Measurements from ENCODE around the gene HTT-AS.

HTT-AS gene

DNA sequence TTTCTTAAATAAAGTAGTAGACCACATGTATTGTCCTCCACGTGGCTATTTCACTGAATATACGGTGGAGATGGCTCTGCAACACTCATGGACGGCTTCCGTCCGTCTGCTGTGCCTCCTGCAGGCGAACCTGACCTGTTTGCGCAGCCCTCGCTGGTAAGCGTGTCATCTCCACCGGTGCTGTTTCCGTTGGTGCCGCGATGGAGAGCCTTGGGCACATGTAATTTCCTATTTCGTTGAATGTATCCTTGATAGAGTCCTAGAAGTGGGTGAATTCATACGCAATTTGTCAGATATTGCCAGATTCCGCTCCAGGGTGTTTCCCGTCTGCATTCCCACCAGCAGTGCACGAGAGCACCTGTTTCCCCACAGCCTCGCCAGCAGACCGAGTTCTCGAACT, 48.5 kb downstream of the HTT-AS start:
- DNase-seq = no peak

DNA sequence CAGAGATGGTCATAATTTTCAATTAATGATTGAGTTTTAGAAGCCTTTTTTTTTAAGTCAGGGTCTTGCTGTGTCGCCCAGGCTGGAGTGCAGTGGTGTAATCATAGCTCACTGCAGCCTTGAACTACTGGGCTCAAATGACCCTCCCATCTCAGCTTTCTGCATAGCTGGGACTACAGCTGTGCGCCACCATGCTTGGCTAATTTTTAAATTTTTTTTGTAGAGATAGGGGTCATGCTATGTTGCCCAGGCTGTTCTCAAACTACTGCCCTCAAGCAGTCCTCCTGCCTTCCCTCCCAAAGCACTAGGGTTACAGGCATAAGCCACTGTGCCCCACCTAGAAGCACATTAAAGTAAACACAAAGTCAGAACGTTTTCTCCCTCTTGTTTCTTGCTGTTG, 51.7 kb downstream of the HTT-AS start:
- DNase-seq = no peak

DNA sequence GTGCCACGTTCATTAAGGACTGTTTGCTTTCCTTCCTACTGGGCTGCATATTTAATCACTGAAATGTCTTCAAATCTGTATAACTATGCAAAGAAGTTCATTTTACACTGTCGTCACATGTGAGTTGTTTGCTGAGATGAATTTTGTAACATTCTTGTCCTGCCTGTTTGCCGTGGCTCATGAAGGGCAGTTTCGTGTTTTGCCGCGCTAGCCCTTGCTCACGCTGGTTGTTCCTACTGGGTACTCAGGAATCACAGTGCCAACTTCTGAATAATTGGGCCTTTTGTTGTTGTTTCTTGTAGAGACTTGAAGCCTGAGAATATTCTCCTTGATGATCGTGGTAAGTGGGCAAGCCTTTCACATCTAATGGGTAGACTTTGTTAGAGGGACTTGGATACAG, 52.2 kb downstream of the HTT-AS start:
- DNase-seq = no peak

DNA sequence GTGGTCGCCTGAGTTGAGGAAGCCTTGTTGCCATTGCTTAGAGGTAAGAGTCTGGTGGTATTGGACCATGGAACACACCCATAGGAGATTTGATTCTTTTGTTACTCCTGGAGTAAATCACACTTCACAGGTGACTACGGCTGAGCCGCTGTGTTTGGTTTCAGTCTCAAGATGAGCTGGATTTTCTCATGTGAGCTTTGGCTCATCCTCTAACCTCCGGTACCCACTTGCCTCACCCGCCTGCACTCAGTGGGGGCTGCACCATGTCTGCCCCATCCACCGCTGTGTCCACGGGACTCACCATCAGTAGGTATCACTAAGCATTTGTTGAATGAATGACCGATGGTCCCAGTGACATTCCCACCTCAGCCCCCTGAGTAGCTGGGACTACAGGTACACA, 52.7 kb downstream of the HTT-AS start:
- no peak for DNase-seq

DNA sequence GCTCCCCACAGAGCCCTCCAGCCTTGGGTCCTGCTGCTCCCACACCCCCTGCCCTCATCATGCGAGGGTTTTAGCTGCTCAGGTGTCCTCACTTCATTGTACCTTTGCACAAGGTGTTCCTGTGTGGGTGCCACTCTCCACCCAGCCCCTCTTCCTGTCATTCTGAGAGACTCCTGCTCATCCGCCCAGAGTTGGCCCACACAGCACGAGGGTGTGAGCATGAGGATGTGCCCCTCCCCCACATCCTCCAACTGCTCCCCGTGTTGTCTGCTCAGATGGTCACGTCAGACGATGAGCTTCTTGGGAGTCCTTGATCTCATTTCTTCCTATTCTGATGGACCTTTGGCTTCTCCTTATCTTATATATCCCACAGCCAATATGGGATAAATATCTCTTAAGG, 53.2 kb downstream of the HTT-AS start:
- no peak for DNase-seq

DNA sequence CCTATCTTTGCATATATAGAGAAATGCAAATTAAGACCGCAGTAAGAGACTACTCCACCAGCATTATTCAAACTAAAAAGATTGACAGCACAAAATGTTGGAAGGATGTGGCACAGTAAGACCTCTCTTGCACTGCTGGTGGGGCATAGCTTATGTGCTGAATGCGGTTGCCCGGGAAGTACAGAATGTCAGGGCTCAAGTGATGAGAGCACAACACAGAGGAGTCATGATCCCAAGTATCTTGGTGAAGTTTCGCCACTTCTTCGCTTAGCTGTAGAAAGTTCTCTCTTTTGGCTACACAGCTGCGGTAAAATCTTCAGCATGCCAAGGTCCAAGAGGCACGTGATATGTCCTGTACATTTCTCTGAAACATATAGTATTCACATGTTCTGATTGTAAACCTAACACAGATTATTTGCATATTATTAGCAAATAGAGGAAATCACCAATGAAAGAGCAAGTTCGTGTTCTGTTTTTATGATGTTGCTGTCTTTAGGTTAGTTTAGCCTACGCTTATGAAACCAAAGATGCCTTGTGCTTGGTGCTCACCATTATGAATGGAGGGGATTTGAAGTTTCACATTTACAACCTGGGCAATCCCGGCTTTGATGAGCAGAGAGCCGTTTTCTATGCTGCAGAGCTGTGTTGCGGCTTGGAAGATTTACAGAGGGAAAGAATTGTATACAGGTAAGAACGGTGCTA, 55.0 kb downstream of the HTT-AS start:
- DNase-seq = no peak

DNA sequence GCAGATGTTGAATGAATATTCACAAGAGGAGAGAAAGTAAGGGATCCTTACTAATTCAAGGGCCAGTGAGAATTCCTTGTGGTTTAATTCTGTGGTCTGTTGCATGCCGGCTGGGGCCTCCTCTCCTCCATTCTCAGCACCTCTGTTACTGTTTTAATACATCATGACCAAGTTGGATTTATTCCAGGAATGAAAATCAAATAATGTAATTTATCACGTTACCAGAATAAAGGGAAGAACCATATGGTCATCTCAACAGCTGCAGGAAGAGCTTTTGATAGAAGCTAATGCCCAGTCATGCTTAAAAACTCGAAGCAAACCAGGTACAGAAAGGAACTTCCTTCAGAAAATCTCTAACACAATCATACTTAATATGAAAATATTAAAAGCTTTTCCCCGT, 56.8 kb downstream of the HTT-AS start:
- DNase-seq = no peak

DNA sequence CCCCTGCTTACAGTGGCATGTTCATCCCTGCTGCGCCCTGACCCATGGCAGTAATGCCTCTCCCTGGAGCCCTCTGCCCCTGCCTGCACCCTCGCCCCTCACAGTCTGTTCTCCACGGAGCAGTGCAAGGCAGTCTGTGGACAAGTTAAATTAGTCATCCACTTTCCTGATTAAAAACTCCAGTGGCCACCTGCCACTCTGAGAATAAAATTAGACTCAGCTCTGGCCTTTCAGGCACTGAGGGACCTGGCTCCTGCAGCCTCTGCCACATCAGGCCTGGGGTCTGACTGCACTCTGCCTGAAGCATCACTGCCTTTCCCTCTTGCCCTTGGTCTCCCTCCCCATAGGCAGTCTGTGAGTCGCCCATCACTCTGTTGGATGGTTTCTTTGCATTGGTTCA, 57.4 kb downstream of the HTT-AS start:
- no peak for DNase-seq

DNA sequence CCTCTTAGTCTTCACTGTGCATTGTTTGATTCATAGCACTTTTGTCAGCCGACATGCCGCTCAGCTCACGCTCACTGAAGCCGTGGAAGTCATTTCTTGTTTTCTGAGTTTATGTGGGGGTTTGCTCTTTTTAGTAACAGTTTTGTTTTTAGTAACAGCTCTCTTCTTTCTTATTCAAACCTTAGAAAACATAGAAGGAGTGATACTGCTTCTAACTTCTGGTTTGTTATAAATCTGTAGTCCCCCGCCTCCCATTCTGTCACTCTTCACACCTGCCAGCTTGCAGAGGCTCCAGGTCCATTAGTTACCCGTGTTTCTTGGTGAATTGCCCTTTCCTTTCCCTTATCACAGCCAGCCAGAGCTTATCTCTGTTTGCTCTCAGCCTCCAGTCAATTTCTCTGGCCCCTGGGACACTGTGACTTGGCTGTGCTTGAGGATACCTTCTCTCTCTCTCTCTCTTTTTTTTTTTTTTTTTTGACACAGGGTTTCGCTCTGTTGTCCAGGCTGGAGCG, 60.4 kb downstream of the HTT-AS start:
- DNase-seq = no peak

Data from CD4-positive, alpha-beta T cell treated with Interleukin-4 for 4 hours (primary cell).